Islet precursor cell (in vitro differentiated cells): ENCODE data around the gene PHLPP1.
A peak's percentile ranks its signal among the peaks of the same experiment; 100 is the strongest.

ENCODE experiments used
- DNase-seq: peaks from one replicate; pipeline ENCODE4 v3.0.0-alpha.2; 2018

The PHLPP1 gene

GRCh38 chr18:62856294-62856693 lies 141.0 kb downstream of the PHLPP1 start:
- no peak for DNase-seq

- DNase-seq: no peak
Measured at GRCh38 chr18:62857263-62857976, 142.1 kb downstream of the PHLPP1 start.

- no peak for DNase-seq
Measured at GRCh38 chr18:62860062-62860461, 144.7 kb downstream of the PHLPP1 start.

- DNase-seq: no peak
Measured at GRCh38 chr18:62862466-62862865, 147.1 kb downstream of the PHLPP1 start.

GRCh38 chr18:62863579-62864001 lies 148.2 kb downstream of the PHLPP1 start:
- DNase-seq: no peak

- no peak for DNase-seq
Measured at GRCh38 chr18:62865498-62865897, 150.2 kb downstream of the PHLPP1 start.

- DNase-seq: no peak
Measured at GRCh38 chr18:62867534-62867933, 152.2 kb downstream of the PHLPP1 start.

- no peak for DNase-seq
Measured at GRCh38 chr18:62868645-62869044, 153.3 kb downstream of the PHLPP1 start.

GRCh38 chr18:62870643-62871042 lies 155.3 kb downstream of the PHLPP1 start:
- no peak for DNase-seq

- no peak for DNase-seq
Measured at GRCh38 chr18:62875323-62875722, 160.0 kb downstream of the PHLPP1 start.

- DNase-seq: no peak
Measured at GRCh38 chr18:62876111-62876510, 160.8 kb downstream of the PHLPP1 start.

GRCh38 chr18:62876828-62877227 lies 161.5 kb downstream of the PHLPP1 start:
- DNase-seq: no peak

- DNase-seq: peak; percentile 69
Measured at GRCh38 chr18:62877411-62878221, 162.3 kb downstream of the PHLPP1 start.

- DNase-seq: no peak
Measured at GRCh38 chr18:62878305-62878704, 163.0 kb downstream of the PHLPP1 start.

GRCh38 chr18:62880034-62880433 lies 164.7 kb downstream of the PHLPP1 start:
- DNase-seq: no peak

- no peak for DNase-seq
Measured at GRCh38 chr18:62880673-62881364, 165.5 kb downstream of the PHLPP1 start.

- DNase-seq: peak; percentile 78
Measured at GRCh38 chr18:62881509-62882016, 166.2 kb downstream of the PHLPP1 start.

GRCh38 chr18:62883937-62884735 lies 168.8 kb downstream of the PHLPP1 start:
- DNase-seq: no peak

GRCh38 chr18:62885804-62886203 lies 170.5 kb downstream of the PHLPP1 start:
- no peak for DNase-seq

- DNase-seq: no peak
Measured at GRCh38 chr18:62894681-62895390, 179.5 kb downstream of the PHLPP1 start.

GRCh38 chr18:62897153-62897552 lies 181.8 kb downstream of the PHLPP1 start:
- no peak for DNase-seq

GRCh38 chr18:62898359-62898758 lies 183.0 kb downstream of the PHLPP1 start:
- DNase-seq: no peak
